ENCODE measurements around the gene RNF31.

Gene RNF31

DNA sequence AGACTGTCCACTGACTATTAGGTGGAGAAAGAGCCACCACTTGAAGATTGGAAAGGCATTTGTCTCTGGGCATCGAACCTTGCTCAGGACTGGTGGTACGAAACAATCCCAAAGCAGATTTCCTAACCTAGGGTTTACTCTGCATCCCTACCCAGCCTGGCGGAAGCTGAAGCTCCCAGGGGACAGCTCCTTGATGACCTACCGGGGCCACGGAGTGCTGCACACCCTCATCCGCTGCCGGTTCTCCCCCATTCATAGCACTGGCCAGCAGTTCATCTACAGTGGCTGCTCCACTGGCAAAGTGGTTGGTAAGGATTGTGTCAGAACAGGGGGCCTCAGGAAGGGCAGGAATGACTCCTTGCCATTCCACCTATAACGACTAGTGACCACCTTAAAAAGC, 26.1 kb upstream of the RNF31 start:
- Histone ChIP-seq H3K36me3 (ENCODE audit: control insufficient read depth, insufficient read depth, low read length) (peaks cover 74% of the 10 kb centered on the region), H3K9ac (ENCODE audit: low read depth, low read length) (no peak overlapping the region), H3K4me3 (ENCODE audit: low read depth, low read length) (no peak overlapping the region), H3K9me3 (ENCODE audit: control insufficient read depth, insufficient read depth, low read length) (no peaks in the 10 kb centered on the region), H3K27ac (ENCODE audit: low read depth, low read length) (no peak overlapping the region), H3K4me1 (ENCODE audit: control insufficient read depth, insufficient read depth, low read length) (no peaks in the 10 kb centered on the region), H3K27me3 (ENCODE audit: control insufficient read depth, insufficient read depth, low read length) (no peaks in the 10 kb centered on the region)

GRCh38 chr14:24122416-24122815, 24.9 kb upstream of the RNF31 start:
- Histone ChIP-seq H3K9me3 (ENCODE audit: control insufficient read depth, insufficient read depth, low read length) (no peaks in the 10 kb centered on the region), H3K4me3 (ENCODE audit: low read depth, low read length) (no peak overlapping the region), H3K4me1 (ENCODE audit: control insufficient read depth, insufficient read depth, low read length) (no peaks in the 10 kb centered on the region), H3K36me3 (ENCODE audit: control insufficient read depth, insufficient read depth, low read length) (peaks cover 64% of the 10 kb centered on the region), H3K9ac (ENCODE audit: low read depth, low read length) (no peak overlapping the region), H3K27me3 (ENCODE audit: control insufficient read depth, insufficient read depth, low read length) (no peaks in the 10 kb centered on the region), H3K27ac (ENCODE audit: low read depth, low read length) (no peak overlapping the region)

GRCh38 chr14:24122898-24123297, 24.4 kb upstream of the RNF31 start:
- H3K4me1 ChIP-seq (ENCODE audit: control insufficient read depth, insufficient read depth, low read length): no peaks in the 10 kb centered on the region
- no peak overlapping the region for H3K4me3 ChIP-seq (ENCODE audit: low read depth, low read length)
- no peaks in the 10 kb centered on the region for H3K9me3 ChIP-seq (ENCODE audit: control insufficient read depth, insufficient read depth, low read length)
- H3K9ac ChIP-seq (ENCODE audit: low read depth, low read length): no peak overlapping the region
- H3K27ac ChIP-seq (ENCODE audit: low read depth, low read length): no peak overlapping the region
- H3K36me3 ChIP-seq (ENCODE audit: control insufficient read depth, insufficient read depth, low read length): peaks cover 59% of the 10 kb centered on the region
- H3K27me3 ChIP-seq (ENCODE audit: control insufficient read depth, insufficient read depth, low read length): no peaks in the 10 kb centered on the region

- no peaks in the 10 kb centered on the region for H3K4me1 ChIP-seq (ENCODE audit: control insufficient read depth, insufficient read depth, low read length)
- H3K27ac ChIP-seq (ENCODE audit: low read depth, low read length): no peak overlapping the region
- H3K4me3 ChIP-seq (ENCODE audit: low read depth, low read length): no peak overlapping the region
- peaks cover 51% of the 10 kb centered on the region for H3K36me3 ChIP-seq (ENCODE audit: control insufficient read depth, insufficient read depth, low read length)
- no peaks in the 10 kb centered on the region for H3K9me3 ChIP-seq (ENCODE audit: control insufficient read depth, insufficient read depth, low read length)
- no peaks in the 10 kb centered on the region for H3K27me3 ChIP-seq (ENCODE audit: control insufficient read depth, insufficient read depth, low read length)
- H3K9ac ChIP-seq (ENCODE audit: low read depth, low read length): no peak overlapping the region
These were observed 23.6 kb upstream of the RNF31 start for GRCh38 chr14:24123424-24124417.

DNA sequence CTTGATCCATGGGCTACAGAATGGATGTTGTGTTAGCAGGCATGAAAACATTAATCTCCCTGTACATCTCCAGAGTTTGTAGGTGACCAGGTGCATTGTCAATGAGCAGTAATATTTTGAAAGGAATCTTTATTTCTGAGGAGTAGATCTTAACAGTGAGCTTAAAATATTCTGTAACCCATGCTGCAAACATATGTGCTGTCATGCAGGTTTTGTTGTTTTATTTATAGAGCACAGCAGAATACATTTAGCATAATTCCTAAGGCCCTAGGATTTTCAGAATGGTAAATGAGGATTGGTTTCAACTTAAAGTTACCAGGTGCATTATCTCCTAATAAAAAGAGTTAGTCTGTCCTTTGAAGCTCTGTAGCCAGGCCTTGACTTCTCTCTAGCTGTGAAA, 20.4 kb upstream of the RNF31 start:
- H3K4me3 ChIP-seq (ENCODE audit: low read depth, low read length): no peak overlapping the region
- H3K9ac ChIP-seq (ENCODE audit: low read depth, low read length): no peak overlapping the region
- H3K27me3 ChIP-seq (ENCODE audit: control insufficient read depth, insufficient read depth, low read length): no peaks in the 10 kb centered on the region
- no peaks in the 10 kb centered on the region for H3K9me3 ChIP-seq (ENCODE audit: control insufficient read depth, insufficient read depth, low read length)
- no peaks in the 10 kb centered on the region for H3K4me1 ChIP-seq (ENCODE audit: control insufficient read depth, insufficient read depth, low read length)
- peaks cover 22% of the 10 kb centered on the region for H3K36me3 ChIP-seq (ENCODE audit: control insufficient read depth, insufficient read depth, low read length)
- H3K27ac ChIP-seq (ENCODE audit: low read depth, low read length): no peak overlapping the region

GRCh38 chr14:24127673-24128072, 19.6 kb upstream of the RNF31 start:
- Histone ChIP-seq H3K4me1 (ENCODE audit: control insufficient read depth, insufficient read depth, low read length) (no peaks in the 10 kb centered on the region), H3K9ac (ENCODE audit: low read depth, low read length) (no peak overlapping the region), H3K9me3 (ENCODE audit: control insufficient read depth, insufficient read depth, low read length) (no peaks in the 10 kb centered on the region), H3K36me3 (ENCODE audit: control insufficient read depth, insufficient read depth, low read length) (peaks cover 17% of the 10 kb centered on the region), H3K27ac (ENCODE audit: low read depth, low read length) (no peak overlapping the region), H3K4me3 (ENCODE audit: low read depth, low read length) (no peak overlapping the region), H3K27me3 (ENCODE audit: control insufficient read depth, insufficient read depth, low read length) (no peaks in the 10 kb centered on the region)

GRCh38 chr14:24129410-24129998, 17.8 kb upstream of the RNF31 start:
- Histone ChIP-seq H3K4me1 (ENCODE audit: control insufficient read depth, insufficient read depth, low read length) (no peaks in the 10 kb centered on the region), H3K27me3 (ENCODE audit: control insufficient read depth, insufficient read depth, low read length) (no peaks in the 10 kb centered on the region), H3K36me3 (ENCODE audit: control insufficient read depth, insufficient read depth, low read length) (no peaks in the 10 kb centered on the region), H3K9me3 (ENCODE audit: control insufficient read depth, insufficient read depth, low read length) (no peaks in the 10 kb centered on the region), H3K9ac (ENCODE audit: low read depth, low read length) (no peak overlapping the region), H3K4me3 (ENCODE audit: low read depth, low read length) (no peak overlapping the region), H3K27ac (ENCODE audit: low read depth, low read length) (no peak overlapping the region)

DNA sequence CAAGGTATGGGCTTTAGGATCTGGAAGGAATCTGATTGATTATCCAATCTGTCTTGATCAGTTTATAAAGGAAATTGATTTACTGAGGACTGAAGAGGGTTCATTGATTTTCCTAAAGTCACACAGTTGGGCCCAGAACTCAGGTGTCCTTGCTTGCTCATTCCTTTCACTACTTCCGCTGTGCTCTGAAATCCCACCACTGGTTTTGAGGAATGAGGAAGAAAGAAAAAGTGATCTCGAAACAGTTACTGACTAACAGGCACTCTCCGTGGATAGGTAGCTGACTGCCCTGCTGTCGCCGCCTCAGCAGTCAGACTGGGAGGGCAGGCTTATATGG, 16.9 kb upstream of the RNF31 start, which contains the start of gene FITM1:
Gene FITM1 (plus strand): TSS at position 280 of the 337 bp plus-strand sequence. CDS start 905 bp downstream, outside the sequence.
- Histone ChIP-seq H3K36me3 (ENCODE audit: control insufficient read depth, insufficient read depth, low read length) (no peaks in the 10 kb centered on the region), H3K4me1 (ENCODE audit: control insufficient read depth, insufficient read depth, low read length) (no peaks in the 10 kb centered on the region), H3K27me3 (ENCODE audit: control insufficient read depth, insufficient read depth, low read length) (no peaks in the 10 kb centered on the region), H3K9ac (ENCODE audit: low read depth, low read length) (no peak within 1 kb of the TSS), H3K4me3 (ENCODE audit: low read depth, low read length) (no peak within 1 kb of the TSS), H3K27ac (ENCODE audit: low read depth, low read length) (no peak within 1 kb of the TSS), H3K9me3 (ENCODE audit: control insufficient read depth, insufficient read depth, low read length) (no peaks in the 10 kb centered on the region)

DNA sequence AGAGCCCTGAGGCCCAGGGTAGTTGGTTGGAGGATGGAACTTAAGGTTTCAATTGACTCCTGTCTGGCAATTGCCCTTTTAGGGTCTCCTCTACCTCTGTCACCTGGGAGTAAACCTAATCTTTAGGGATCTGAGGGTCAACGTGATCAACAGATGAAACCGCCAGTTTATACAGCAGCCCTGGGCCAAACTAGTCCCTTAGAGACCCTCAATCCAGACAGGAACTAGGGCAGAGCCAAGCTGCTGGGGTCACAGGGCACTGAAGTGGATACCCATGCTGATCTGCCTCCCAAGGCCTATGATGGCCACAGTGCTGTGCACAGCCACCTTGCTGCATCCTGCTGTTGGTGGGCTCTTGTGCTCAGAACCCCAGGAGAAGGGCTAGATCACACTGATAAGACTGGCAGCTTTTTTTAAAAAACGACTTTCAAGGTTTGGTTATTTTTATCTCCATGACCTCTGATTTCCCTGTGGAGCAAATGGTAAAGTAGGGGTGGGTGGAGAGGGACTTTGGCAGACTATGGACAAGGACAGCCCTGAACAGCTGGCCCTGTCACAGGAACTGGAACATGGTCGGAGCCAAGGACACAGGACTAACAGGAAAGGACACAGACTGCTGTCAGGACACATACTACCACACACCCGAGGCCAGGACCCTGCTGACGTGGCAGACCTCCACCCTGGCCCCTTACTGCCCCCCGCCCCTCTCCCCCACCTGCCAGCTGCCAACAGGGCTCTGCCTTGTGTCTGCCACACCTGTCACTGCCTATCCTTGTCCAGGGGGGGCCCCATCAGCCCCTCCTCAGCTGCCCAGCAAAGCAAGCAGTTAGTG, 16.4 kb upstream of the RNF31 start:
- Histone ChIP-seq H3K27me3 (ENCODE audit: control insufficient read depth, insufficient read depth, low read length) (no peaks in the 10 kb centered on the region), H3K27ac (ENCODE audit: low read depth, low read length) (no peak overlapping the region), H3K4me3 (ENCODE audit: low read depth, low read length) (no peak overlapping the region), H3K4me1 (ENCODE audit: control insufficient read depth, insufficient read depth, low read length) (no peaks in the 10 kb centered on the region), H3K36me3 (ENCODE audit: control insufficient read depth, insufficient read depth, low read length) (no peaks in the 10 kb centered on the region), H3K9me3 (ENCODE audit: control insufficient read depth, insufficient read depth, low read length) (no peaks in the 10 kb centered on the region), H3K9ac (ENCODE audit: low read depth, low read length) (no peak overlapping the region)

- H3K27ac ChIP-seq (ENCODE audit: low read depth, low read length): no peak overlapping the region
- H3K4me1 ChIP-seq (ENCODE audit: control insufficient read depth, insufficient read depth, low read length): peaks cover 1% of the 10 kb centered on the region; the same call in 1 of the 2 replicates
- H3K36me3 ChIP-seq (ENCODE audit: control insufficient read depth, insufficient read depth, low read length): no peaks in the 10 kb centered on the region
- no peaks in the 10 kb centered on the region for H3K27me3 ChIP-seq (ENCODE audit: control insufficient read depth, insufficient read depth, low read length)
- no peak overlapping the region for H3K4me3 ChIP-seq (ENCODE audit: low read depth, low read length)
- H3K9me3 ChIP-seq (ENCODE audit: control insufficient read depth, insufficient read depth, low read length): no peaks in the 10 kb centered on the region
- no peak overlapping the region for H3K9ac ChIP-seq (ENCODE audit: low read depth, low read length)
These were observed 15.7 kb upstream of the RNF31 start for GRCh38 chr14:24131549-24131966.

Measured in HUES48 (cell line).